ENCODE measurements around the gene SLC25A30. TPM values are rescaled to one million over a fixed set of nuclear protein-coding genes. Genes with fewer than 3 reads are reported as not detected.
"Not testable (repeated sequence)": the region's sequence is repeated elsewhere in the genome, so short reads cannot be mapped to it uniquely, and the experiment has no call there.

SLC25A30 gene
- total RNA-seq, 2 experiments from 2014 or later = 18.9 to 21.2 TPM

GRCh38 chr13:45381196-45381595, 37.0 kb downstream of the SLC25A30 start:
- POLR2A ChIA-PET = no interaction called here
- no peaks in the 10 kb centered on the region for H3K27me3 Mint-ChIP-seq
- H3K4me3 Mint-ChIP-seq = no peak overlapping the region
- no peak for TF ChIP-seq CTCF (IDR thresholded peaks at IDR 0.05)
- H3K4me1 Mint-ChIP-seq (ENCODE audit: low read depth) = no peaks in the 10 kb centered on the region
- peaks cover 7% of the 10 kb centered on the region for H3K36me3 Mint-ChIP-seq (ENCODE audit: low read depth)
- H3K9me3 Mint-ChIP-seq = no peaks in the 10 kb centered on the region
- intact Hi-C loops (cut with micrococcal nuclease) = no loop called here
- ATAC-seq (no peak), DNase-seq (no peak)
- CTCF ChIA-PET = no interaction called here
- no peak overlapping the region for H3K27ac Mint-ChIP-seq

GRCh38 chr13:45380708-45381107, 37.5 kb downstream of the SLC25A30 start:
- H3K36me3 Mint-ChIP-seq (ENCODE audit: low read depth); H3K4me1 Mint-ChIP-seq (ENCODE audit: low read depth); H3K9me3 Mint-ChIP-seq; intact Hi-C loops (cut with micrococcal nuclease); POLR2A ChIA-PET; H3K27ac Mint-ChIP-seq; ATAC-seq; DNase-seq; H3K27me3 Mint-ChIP-seq; H3K4me3 Mint-ChIP-seq; CTCF ChIA-PET: not testable (repeated sequence)

- H3K4me1 Mint-ChIP-seq (ENCODE audit: low read depth); H3K9me3 Mint-ChIP-seq; intact Hi-C loops (cut with micrococcal nuclease); DNase-seq; ATAC-seq; H3K4me3 Mint-ChIP-seq; H3K36me3 Mint-ChIP-seq (ENCODE audit: low read depth); CTCF ChIA-PET; H3K27me3 Mint-ChIP-seq; H3K27ac Mint-ChIP-seq: not testable (repeated sequence)
- POLR2A ChIA-PET = interaction anchor here (1.2 kb wide), 1 partner anchor 16 kb away, joined by 3 read pairs; no protein-coding TSS in a partner anchor
These were observed 38.7 kb downstream of the SLC25A30 start for GRCh38 chr13:45379516-45379915.

GRCh38 chr13:45378786-45379185, 39.4 kb downstream of the SLC25A30 start:
- intact Hi-C loops (cut with micrococcal nuclease); H3K27me3 Mint-ChIP-seq; DNase-seq; H3K9me3 Mint-ChIP-seq; CTCF ChIA-PET; H3K4me3 Mint-ChIP-seq; H3K27ac Mint-ChIP-seq; H3K4me1 Mint-ChIP-seq (ENCODE audit: low read depth); ATAC-seq; H3K36me3 Mint-ChIP-seq (ENCODE audit: low read depth): not testable (repeated sequence)
- POLR2A ChIA-PET = interaction anchor here (1.2 kb wide), 1 partner anchor 17 kb away, joined by 3 read pairs; no protein-coding TSS in a partner anchor

- H3K4me3 Mint-ChIP-seq; CTCF ChIA-PET; H3K27me3 Mint-ChIP-seq; intact Hi-C loops (cut with micrococcal nuclease); H3K27ac Mint-ChIP-seq; H3K4me1 Mint-ChIP-seq (ENCODE audit: low read depth); POLR2A ChIA-PET; ATAC-seq; H3K9me3 Mint-ChIP-seq; DNase-seq; H3K36me3 Mint-ChIP-seq (ENCODE audit: low read depth): not testable (repeated sequence)
These were observed 40.9 kb downstream of the SLC25A30 start for GRCh38 chr13:45377314-45377713.

- DNase-seq; H3K27me3 Mint-ChIP-seq; intact Hi-C loops (cut with micrococcal nuclease); H3K27ac Mint-ChIP-seq; POLR2A ChIA-PET; H3K4me3 Mint-ChIP-seq; H3K9me3 Mint-ChIP-seq; H3K4me1 Mint-ChIP-seq (ENCODE audit: low read depth); H3K36me3 Mint-ChIP-seq (ENCODE audit: low read depth); ATAC-seq: not testable (repeated sequence)
- CTCF ChIA-PET = interaction anchor here (2.7 kb wide), 1 partner anchor 17 kb away, joined by 10 read pairs; no protein-coding TSS in a partner anchor
These were observed 41.5 kb downstream of the SLC25A30 start for GRCh38 chr13:45376651-45377050.

- ChIA-PET POLR2A (no interaction called here), CTCF (interaction anchor here (1.6 to 2.7 kb wide), 2 partner anchors 19 to 33 kb away, joined by 4 to 10 read pairs; no protein-coding TSS in a partner anchor)
- Mint-ChIP-seq H3K9me3 (no peaks in the 10 kb centered on the region), H3K36me3 (ENCODE audit: low read depth) (no peaks in the 10 kb centered on the region), H3K4me1 (ENCODE audit: low read depth) (peaks cover 7% of the 10 kb centered on the region), H3K27ac (no peak overlapping the region), H3K4me3 (no peak overlapping the region), H3K27me3 (no peaks in the 10 kb centered on the region)
- intact Hi-C loops (cut with micrococcal nuclease) = loop anchor here (5.0 kb wide), 1 partner anchor 117 kb away; no protein-coding TSS in a partner anchor
- ATAC-seq = no peak
- no peak for DNase-seq
- TF ChIP-seq CTCF (IDR thresholded peaks at IDR 0.05) = no peak
These were observed 43.3 kb downstream of the SLC25A30 start for GRCh38 chr13:45374917-45375316.

Measured in activated CD8-positive, alpha-beta T cell treated with anti-CD3 and anti-CD28 coated beads for 36 hours (primary cell).